ENCODE results near the gene TTF2. TPM values are rescaled to one million over a fixed set of nuclear protein-coding genes. Genes with fewer than 3 reads are reported as not detected.
"Not testable (repeated sequence)": the region's sequence is repeated elsewhere in the genome, so short reads cannot be mapped to it uniquely, and the experiment has no call there.

Gene TTF2
- total RNA-seq, 1 experiment from 2014 or later, result 64.6 TPM

- Histone ChIP-seq H3K36me3 (replicated peaks; ENCODE audit: control insufficient read depth, insufficient read depth, low read length) (peaks cover 7% of the 10 kb centered on the region), H3K27me3 (ENCODE audit: control insufficient read depth, insufficient read depth, low read length) (no peaks in the 10 kb centered on the region), H3K4me3 (ENCODE audit: insufficient read depth, low read depth, low read length) (no peak overlapping the region)
- DNase-seq, result no peak
Observed at GRCh38 chr1:117113199-117113598, 53.1 kb downstream of the TTF2 start.

- no peak for DNase-seq
- Histone ChIP-seq H3K36me3 (replicated peaks; ENCODE audit: control insufficient read depth, insufficient read depth, low read length) (peaks cover 9% of the 10 kb centered on the region), H3K27me3 (ENCODE audit: control insufficient read depth, insufficient read depth, low read length) (no peaks in the 10 kb centered on the region), H3K4me3 (ENCODE audit: insufficient read depth, low read depth, low read length) (no peak overlapping the region)
Observed at GRCh38 chr1:117114877-117115276, 54.8 kb downstream of the TTF2 start.

- H3K4me3 ChIP-seq (ENCODE audit: insufficient read depth, low read depth, low read length), result no peak overlapping the region
- no peaks in the 10 kb centered on the region; the same call in 1 of the 2 replicates for H3K27me3 ChIP-seq (ENCODE audit: control insufficient read depth, insufficient read depth, low read length)
- no peak for DNase-seq
- H3K36me3 ChIP-seq (replicated peaks; ENCODE audit: control insufficient read depth, insufficient read depth, low read length), result peaks cover 8% of the 10 kb centered on the region
Observed at GRCh38 chr1:117116090-117116783, 56.1 kb downstream of the TTF2 start.

- Histone ChIP-seq H3K4me3 (ENCODE audit: insufficient read depth, low read depth, low read length) (no peak overlapping the region), H3K36me3 (replicated peaks; ENCODE audit: control insufficient read depth, insufficient read depth, low read length) (peaks cover 8% of the 10 kb centered on the region), H3K27me3 (ENCODE audit: control insufficient read depth, insufficient read depth, low read length) (no peaks in the 10 kb centered on the region; the same call in 1 of the 2 replicates)
- DNase-seq, result no peak
Observed at GRCh38 chr1:117116784-117117130, 56.6 kb downstream of the TTF2 start.

GRCh38 chr1:117117697-117118096 lies 57.6 kb downstream of the TTF2 start:
- peaks cover 8% of the 10 kb centered on the region for H3K36me3 ChIP-seq (replicated peaks; ENCODE audit: control insufficient read depth, insufficient read depth, low read length)
- DNase-seq, result no peak

GRCh38 chr1:117118137-117118536 lies 58.0 kb downstream of the TTF2 start:
- H3K4me3 ChIP-seq (ENCODE audit: insufficient read depth, low read depth, low read length), result no peak overlapping the region
- H3K27me3 ChIP-seq (ENCODE audit: control insufficient read depth, insufficient read depth, low read length), result no peaks in the 10 kb centered on the region; the same call in 1 of the 2 replicates
- H3K36me3 ChIP-seq (replicated peaks; ENCODE audit: control insufficient read depth, insufficient read depth, low read length), result peaks cover 8% of the 10 kb centered on the region

More at GRCh38 chr1:117117697-117118096, 57.6 kb downstream of the TTF2 start:
- Histone ChIP-seq H3K27me3 (ENCODE audit: control insufficient read depth, insufficient read depth, low read length) (no peaks in the 10 kb centered on the region; the same call in 1 of the 2 replicates), H3K4me3 (ENCODE audit: insufficient read depth, low read depth, low read length) (no peak overlapping the region)

GRCh38 chr1:117119144-117119543 lies 59.0 kb downstream of the TTF2 start:
- not testable (repeated sequence) for H3K36me3 ChIP-seq (replicated peaks; ENCODE audit: control insufficient read depth, insufficient read depth, low read length); H3K27me3 ChIP-seq (ENCODE audit: control insufficient read depth, insufficient read depth, low read length); H3K4me3 ChIP-seq (ENCODE audit: insufficient read depth, low read depth, low read length); DNase-seq

More at GRCh38 chr1:117118137-117118536, 58.0 kb downstream of the TTF2 start:
- DNase-seq, result no peak

- peaks cover 5% of the 10 kb centered on the region for H3K36me3 ChIP-seq (replicated peaks; ENCODE audit: control insufficient read depth, insufficient read depth, low read length)
- no peaks in the 10 kb centered on the region; the same call in 1 of the 2 replicates for H3K27me3 ChIP-seq (ENCODE audit: control insufficient read depth, insufficient read depth, low read length)
- peak overlapping the region; percentile 89 for H3K4me3 ChIP-seq (ENCODE audit: insufficient read depth, low read depth, low read length)
- no peak for DNase-seq
Observed at GRCh38 chr1:117120774-117121588, 60.9 kb downstream of the TTF2 start.

GRCh38 chr1:117121589-117122329 lies 61.6 kb downstream of the TTF2 start, which contains the start of gene TRIM45:
Gene TRIM45 (minus strand): TSS chr1:117121749. CDS start chr1:117121201, 548 bp downstream.
- peaks cover 5% of the 10 kb centered on the region for H3K36me3 ChIP-seq (replicated peaks; ENCODE audit: control insufficient read depth, insufficient read depth, low read length)
- peak within 1 kb of the TSS; percentile 89 for H3K4me3 ChIP-seq (ENCODE audit: insufficient read depth, low read depth, low read length)
- DNase-seq, result peak; percentile 96
- no peaks in the 10 kb centered on the region; the same call in 1 of the 2 replicates for H3K27me3 ChIP-seq (ENCODE audit: control insufficient read depth, insufficient read depth, low read length)

GRCh38 chr1:117122330-117123025 lies 62.4 kb downstream of the TTF2 start:
- DNase-seq, result peak; percentile 26
- no peaks in the 10 kb centered on the region; the same call in 1 of the 2 replicates for H3K27me3 ChIP-seq (ENCODE audit: control insufficient read depth, insufficient read depth, low read length)
- H3K4me3 ChIP-seq (ENCODE audit: insufficient read depth, low read depth, low read length), result peak overlapping the region; percentile 89
- peaks cover 5% of the 10 kb centered on the region for H3K36me3 ChIP-seq (replicated peaks; ENCODE audit: control insufficient read depth, insufficient read depth, low read length)

GRCh38 chr1:117123274-117123673 lies 63.1 kb downstream of the TTF2 start:
- Histone ChIP-seq H3K4me3 (ENCODE audit: insufficient read depth, low read depth, low read length) (no peak overlapping the region), H3K27me3 (ENCODE audit: control insufficient read depth, insufficient read depth, low read length) (no peaks in the 10 kb centered on the region; the same call in 1 of the 2 replicates), H3K36me3 (replicated peaks; ENCODE audit: control insufficient read depth, insufficient read depth, low read length) (peaks cover 2% of the 10 kb centered on the region; the same call in 1 of the 2 replicates)
- no peak for DNase-seq

GRCh38 chr1:117124661-117125060 lies 64.5 kb downstream of the TTF2 start:
- Histone ChIP-seq H3K27me3 (ENCODE audit: control insufficient read depth, insufficient read depth, low read length) (no peaks in the 10 kb centered on the region; the same call in 1 of the 2 replicates), H3K36me3 (replicated peaks; ENCODE audit: control insufficient read depth, insufficient read depth, low read length) (no peaks in the 10 kb centered on the region)
- DNase-seq, result no peak

GRCh38 chr1:117127795-117128194 lies 67.7 kb downstream of the TTF2 start:
- Histone ChIP-seq H3K36me3 (replicated peaks; ENCODE audit: control insufficient read depth, insufficient read depth, low read length) (no peaks in the 10 kb centered on the region), H3K4me3 (ENCODE audit: insufficient read depth, low read depth, low read length) (no peak overlapping the region), H3K27me3 (ENCODE audit: control insufficient read depth, insufficient read depth, low read length) (no peaks in the 10 kb centered on the region; the same call in 1 of the 2 replicates)
- DNase-seq, result no peak

More at GRCh38 chr1:117124661-117125060, 64.5 kb downstream of the TTF2 start:
- H3K4me3 ChIP-seq (ENCODE audit: insufficient read depth, low read depth, low read length), result no peak overlapping the region

Data from H7 (cell line).